ENCODE results near the gene PECR.

The PECR gene

DNA sequence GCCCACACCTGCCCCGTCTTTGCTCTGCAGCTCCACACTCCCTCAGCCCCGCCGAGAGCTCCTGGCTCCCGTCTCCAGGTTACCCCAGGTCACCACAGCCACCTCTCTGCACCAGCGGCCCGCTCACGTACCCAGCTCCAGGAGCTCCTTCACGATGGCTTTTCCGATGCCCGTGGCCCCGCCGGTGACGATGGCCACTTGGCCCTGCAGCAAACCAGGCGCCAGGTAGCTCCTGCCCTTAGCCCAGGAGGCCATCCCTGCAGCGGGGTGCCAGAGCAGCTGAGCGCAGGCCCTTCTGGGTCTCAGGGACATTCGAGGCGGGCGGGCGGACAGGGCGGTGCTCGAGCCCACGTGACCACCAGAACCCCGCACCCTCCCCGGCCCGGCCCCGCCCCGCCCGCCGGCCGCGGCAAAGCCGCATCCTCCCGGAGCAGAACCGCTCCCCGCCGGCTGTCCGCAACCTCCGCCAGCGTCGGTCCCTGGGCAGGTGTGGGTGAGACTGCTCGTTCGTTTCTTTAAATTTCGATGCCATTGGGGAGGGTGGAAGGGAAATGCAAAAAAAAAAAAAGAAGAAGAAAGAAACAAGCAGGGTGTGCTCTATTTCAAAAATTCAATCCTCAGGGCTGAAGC lies at the start of gene PECR, which contains the start of gene TMEM169:
Gene PECR, minus strand, starts transcription at position 323 of the 630 bp plus-strand sequence. Its CDS starts 68 bp downstream, at position 255.
Gene TMEM169, plus strand, starts transcription at position 433 of the 630 bp plus-strand sequence. CDS start 14,045 bp downstream, outside the sequence.
- DNase-seq (ENCODE audit: low read depth) = peak; percentile 85
- Histone ChIP-seq H3K9ac (ENCODE audit: low read length) (peak within 1 kb of the TSS; percentile 95), H3K9me3 (ENCODE audit: control insufficient read depth, low read length) (no peaks in the 10 kb centered on the region), H3K36me3 (ENCODE audit: control insufficient read depth, insufficient read depth, low read length, severe bottlenecking) (no peaks in the 10 kb centered on the region), H3K4me3 (ENCODE audit: low read length) (peak within 1 kb of the TSS; percentile 93), H3K4me1 (ENCODE audit: control insufficient read depth, insufficient read depth, low read length) (peaks cover 18% of the 10 kb centered on the region), H3K27me3 (replicated peaks; ENCODE audit: control insufficient read depth, insufficient read depth, low read length) (no peaks in the 10 kb centered on the region)

DNA sequence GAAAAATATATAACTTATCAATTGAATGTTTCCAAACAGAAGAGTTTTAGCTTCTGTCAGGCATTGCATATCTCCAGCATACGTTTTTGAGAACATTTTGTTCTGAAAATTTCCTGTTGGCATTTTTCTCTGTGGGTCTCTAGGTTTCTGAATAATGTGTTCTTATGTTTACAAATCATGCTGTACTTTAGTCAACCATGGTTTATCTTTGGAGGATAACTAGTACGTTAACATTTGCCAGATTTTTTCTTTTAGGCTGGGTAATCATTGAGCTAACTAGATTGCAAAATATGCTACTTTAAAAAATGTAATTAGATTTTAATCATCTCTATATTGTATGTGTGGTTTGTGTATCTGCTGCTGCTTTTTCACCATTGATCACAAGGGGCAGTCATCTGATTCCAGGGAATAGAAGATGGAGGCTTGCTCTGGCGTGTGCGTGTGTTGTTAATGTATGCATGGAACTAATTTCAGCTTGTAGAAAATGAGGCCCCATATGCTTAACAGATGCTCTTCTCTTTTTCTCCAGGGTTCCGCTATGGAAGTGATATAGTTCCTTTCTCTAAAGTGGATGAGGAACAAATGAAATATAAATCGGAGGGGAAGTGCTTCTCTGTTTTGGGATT lies 48.9 kb upstream of the PECR start:
- Histone ChIP-seq H3K36me3 (ENCODE audit: control insufficient read depth, insufficient read depth, low read length, severe bottlenecking) (peaks cover 90% of the 10 kb centered on the region), H3K4me3 (ENCODE audit: low read length) (peak overlapping the region; percentile 59), H3K9ac (ENCODE audit: low read length) (peak overlapping the region; percentile 21), H3K9me3 (ENCODE audit: control insufficient read depth, low read length) (no peaks in the 10 kb centered on the region), H3K27me3 (replicated peaks; ENCODE audit: control insufficient read depth, insufficient read depth, low read length) (no peaks in the 10 kb centered on the region), H3K4me1 (ENCODE audit: control insufficient read depth, insufficient read depth, low read length) (peaks cover 48% of the 10 kb centered on the region)
- DNase-seq (ENCODE audit: low read depth) = peak; percentile 56

DNA sequence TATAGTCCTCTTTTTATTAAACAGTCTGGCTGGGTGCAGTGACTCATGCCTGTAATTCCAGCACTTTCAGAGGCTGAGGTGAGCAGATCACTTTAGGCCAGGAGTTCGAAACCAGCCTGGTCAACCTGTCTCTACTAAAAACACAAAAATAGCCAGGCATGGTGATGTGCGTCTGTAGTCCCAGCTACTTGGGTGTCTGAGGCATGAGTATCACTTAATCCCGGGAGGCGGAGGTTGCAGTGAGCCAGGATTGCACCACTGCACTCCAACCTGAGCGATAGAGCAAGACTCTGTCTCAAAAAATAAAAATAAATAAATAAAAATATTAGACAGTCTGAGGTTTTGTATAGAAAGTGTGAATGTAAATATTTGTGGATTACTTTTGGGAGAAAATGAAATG lies 45.3 kb upstream of the PECR start:
- Histone ChIP-seq H3K4me3 (ENCODE audit: low read length) (no peak overlapping the region), H3K36me3 (ENCODE audit: control insufficient read depth, insufficient read depth, low read length, severe bottlenecking) (peaks cover 91% of the 10 kb centered on the region), H3K4me1 (ENCODE audit: control insufficient read depth, insufficient read depth, low read length) (peaks cover 29% of the 10 kb centered on the region), H3K27me3 (replicated peaks; ENCODE audit: control insufficient read depth, insufficient read depth, low read length) (no peaks in the 10 kb centered on the region), H3K9me3 (ENCODE audit: control insufficient read depth, low read length) (no peaks in the 10 kb centered on the region), H3K9ac (ENCODE audit: low read length) (no peak overlapping the region)
- no peak for DNase-seq (ENCODE audit: low read depth)

DNA sequence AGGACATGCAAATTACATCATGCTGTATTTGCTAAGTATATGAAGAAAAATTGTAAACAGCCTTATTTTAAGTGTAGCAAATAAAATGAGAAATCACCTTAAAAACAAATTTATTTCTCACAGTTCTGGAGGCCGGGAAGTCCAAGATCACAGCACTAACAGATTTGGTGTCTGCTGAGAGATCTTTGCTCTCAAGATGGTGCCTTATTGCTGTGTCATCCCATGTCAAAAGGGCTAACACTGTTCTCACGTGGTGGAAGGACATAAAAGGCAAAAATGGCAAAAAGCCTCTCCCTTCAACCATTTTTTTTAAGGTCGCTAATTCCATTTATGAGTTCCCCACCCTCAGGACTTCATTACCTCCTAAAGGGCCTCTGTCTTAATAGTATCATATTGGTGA lies 39.6 kb upstream of the PECR start:
- Histone ChIP-seq H3K27me3 (replicated peaks; ENCODE audit: control insufficient read depth, insufficient read depth, low read length) (no peaks in the 10 kb centered on the region), H3K9ac (ENCODE audit: low read length) (no peak overlapping the region), H3K4me1 (ENCODE audit: control insufficient read depth, insufficient read depth, low read length) (peaks cover 32% of the 10 kb centered on the region), H3K4me3 (ENCODE audit: low read length) (no peak overlapping the region), H3K36me3 (ENCODE audit: control insufficient read depth, insufficient read depth, low read length, severe bottlenecking) (peaks cover 94% of the 10 kb centered on the region), H3K9me3 (ENCODE audit: control insufficient read depth, low read length) (no peaks in the 10 kb centered on the region)
- DNase-seq (ENCODE audit: low read depth) = no peak

DNA sequence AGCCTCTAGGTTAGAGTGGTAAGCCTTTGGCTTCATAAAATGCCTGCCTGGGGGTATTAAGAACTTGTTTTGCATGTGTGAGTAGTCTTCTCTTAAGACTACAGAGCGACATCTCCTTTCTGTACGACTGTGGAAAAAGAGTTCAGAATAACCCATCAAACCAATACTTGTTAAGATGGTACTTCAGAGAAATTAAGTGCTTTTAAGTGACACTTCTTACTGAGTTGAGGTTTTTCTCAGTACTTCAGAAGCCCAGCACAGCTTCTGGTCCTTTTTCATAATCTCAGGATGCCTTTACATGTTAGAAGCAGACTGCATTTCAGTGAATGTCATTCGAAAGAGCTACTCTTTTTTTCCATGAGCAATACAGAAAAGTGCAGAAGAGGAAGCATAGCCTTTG lies 38.4 kb upstream of the PECR start:
- peak overlapping the region; percentile 37 for H3K9ac ChIP-seq (ENCODE audit: low read length)
- no peak for DNase-seq (ENCODE audit: low read depth)

DNA sequence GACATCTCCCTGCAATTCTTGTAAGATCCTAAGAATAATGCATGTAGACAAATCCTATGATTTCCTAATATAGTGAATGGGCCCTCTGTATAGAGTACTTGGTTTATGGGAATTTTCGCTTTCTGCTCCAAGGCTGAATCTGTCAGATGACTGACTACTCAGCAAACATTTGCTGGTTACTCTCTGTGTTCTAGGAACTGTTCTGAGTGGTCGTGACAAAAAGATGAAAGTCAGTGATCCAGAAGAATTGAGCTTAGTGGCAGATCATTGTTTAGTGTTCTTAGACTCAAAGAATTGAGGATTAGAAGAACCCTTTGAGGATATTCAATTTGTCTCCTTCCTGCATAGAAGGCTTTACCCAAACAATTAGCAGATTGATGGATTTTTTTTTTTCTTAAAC lies 37.5 kb upstream of the PECR start:
- Histone ChIP-seq H3K9ac (ENCODE audit: low read length) (peak overlapping the region; percentile 37), H3K4me3 (ENCODE audit: low read length) (no peak overlapping the region), H3K4me1 (ENCODE audit: control insufficient read depth, insufficient read depth, low read length) (peaks cover 44% of the 10 kb centered on the region), H3K9me3 (ENCODE audit: control insufficient read depth, low read length) (no peaks in the 10 kb centered on the region), H3K36me3 (ENCODE audit: control insufficient read depth, insufficient read depth, low read length, severe bottlenecking) (peaks cover 78% of the 10 kb centered on the region), H3K27me3 (replicated peaks; ENCODE audit: control insufficient read depth, insufficient read depth, low read length) (no peaks in the 10 kb centered on the region)
- no peak for DNase-seq (ENCODE audit: low read depth)

More for the DNA sequence above, 38.4 kb upstream of the PECR start:
- peaks cover 83% of the 10 kb centered on the region for H3K36me3 ChIP-seq (ENCODE audit: control insufficient read depth, insufficient read depth, low read length, severe bottlenecking)
- H3K9me3 ChIP-seq (ENCODE audit: control insufficient read depth, low read length) = no peaks in the 10 kb centered on the region
- peaks cover 40% of the 10 kb centered on the region for H3K4me1 ChIP-seq (ENCODE audit: control insufficient read depth, insufficient read depth, low read length)
- no peak overlapping the region for H3K4me3 ChIP-seq (ENCODE audit: low read length)
- no peaks in the 10 kb centered on the region for H3K27me3 ChIP-seq (replicated peaks; ENCODE audit: control insufficient read depth, insufficient read depth, low read length)

DNA sequence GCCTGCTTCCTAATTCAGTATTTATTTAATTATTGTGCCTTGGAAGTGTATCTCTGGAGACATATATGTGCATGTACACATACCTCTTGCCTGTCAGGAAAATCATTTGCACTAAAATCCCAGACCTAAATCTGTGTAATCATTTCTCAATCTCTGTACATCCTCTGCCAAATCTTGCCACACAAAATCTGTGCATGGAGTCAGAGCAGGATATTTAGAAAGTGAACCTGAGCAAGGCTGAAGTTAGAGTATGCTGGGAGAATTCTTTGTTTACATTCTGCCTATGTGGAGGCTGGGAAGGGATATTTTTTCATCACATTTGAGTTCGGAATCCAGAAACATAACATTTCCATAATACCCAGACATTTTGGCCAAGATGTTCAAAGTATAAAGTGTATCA lies 36.9 kb upstream of the PECR start:
- H3K4me1 ChIP-seq (ENCODE audit: control insufficient read depth, insufficient read depth, low read length) = peaks cover 46% of the 10 kb centered on the region
- no peaks in the 10 kb centered on the region for H3K9me3 ChIP-seq (ENCODE audit: control insufficient read depth, low read length)
- peak; percentile 49 for DNase-seq (ENCODE audit: low read depth)
- H3K27me3 ChIP-seq (replicated peaks; ENCODE audit: control insufficient read depth, insufficient read depth, low read length) = no peaks in the 10 kb centered on the region
- H3K9ac ChIP-seq (ENCODE audit: low read length) = peak overlapping the region; percentile 37
- peak overlapping the region; percentile 11 for H3K4me3 ChIP-seq (ENCODE audit: low read length)
- H3K36me3 ChIP-seq (ENCODE audit: control insufficient read depth, insufficient read depth, low read length, severe bottlenecking) = peaks cover 78% of the 10 kb centered on the region

DNA sequence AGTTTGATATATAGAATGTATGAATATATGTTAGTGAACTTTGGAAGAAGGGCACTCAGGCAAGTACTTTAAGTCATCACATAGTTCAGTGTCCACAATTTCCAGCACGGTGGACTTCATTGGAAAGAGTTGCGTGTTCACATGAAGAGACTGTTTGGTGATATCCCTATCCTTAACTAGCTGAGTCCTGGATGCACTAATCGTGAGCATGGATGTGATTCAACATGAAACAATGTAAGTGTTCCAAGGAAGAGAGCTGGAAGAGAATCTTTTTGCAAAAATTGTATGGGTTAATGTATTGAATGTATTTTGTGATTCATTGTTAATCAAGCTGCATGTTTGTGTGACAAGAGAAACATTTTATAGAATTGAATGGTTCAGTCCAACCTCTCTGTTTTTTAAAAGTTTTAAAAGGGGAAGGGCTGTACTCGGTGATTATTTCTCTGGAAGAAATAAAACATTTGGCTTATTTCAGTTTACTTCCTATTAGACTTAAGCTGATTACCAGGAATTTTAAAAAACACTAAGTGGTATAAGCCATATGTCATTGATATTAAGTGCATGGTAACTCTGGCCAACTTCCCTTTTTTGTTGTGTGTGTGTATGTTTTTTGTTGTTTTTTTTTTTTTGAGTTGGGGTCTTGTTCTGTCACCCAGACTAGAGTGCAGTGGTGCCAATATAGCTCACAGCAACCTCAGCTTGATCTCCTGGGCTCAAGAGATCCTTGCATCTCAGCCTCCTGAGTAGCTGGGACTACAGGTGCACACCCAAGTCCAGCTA lies 36.1 kb upstream of the PECR start:
- Histone ChIP-seq H3K4me1 (ENCODE audit: control insufficient read depth, insufficient read depth, low read length) (peaks cover 46% of the 10 kb centered on the region), H3K4me3 (ENCODE audit: low read length) (no peak overlapping the region), H3K9ac (ENCODE audit: low read length) (peak overlapping the region; percentile 7), H3K9me3 (ENCODE audit: control insufficient read depth, low read length) (no peaks in the 10 kb centered on the region), H3K27me3 (replicated peaks; ENCODE audit: control insufficient read depth, insufficient read depth, low read length) (no peaks in the 10 kb centered on the region), H3K36me3 (ENCODE audit: control insufficient read depth, insufficient read depth, low read length, severe bottlenecking) (peaks cover 78% of the 10 kb centered on the region)
- DNase-seq (ENCODE audit: low read depth) = no peak

DNA sequence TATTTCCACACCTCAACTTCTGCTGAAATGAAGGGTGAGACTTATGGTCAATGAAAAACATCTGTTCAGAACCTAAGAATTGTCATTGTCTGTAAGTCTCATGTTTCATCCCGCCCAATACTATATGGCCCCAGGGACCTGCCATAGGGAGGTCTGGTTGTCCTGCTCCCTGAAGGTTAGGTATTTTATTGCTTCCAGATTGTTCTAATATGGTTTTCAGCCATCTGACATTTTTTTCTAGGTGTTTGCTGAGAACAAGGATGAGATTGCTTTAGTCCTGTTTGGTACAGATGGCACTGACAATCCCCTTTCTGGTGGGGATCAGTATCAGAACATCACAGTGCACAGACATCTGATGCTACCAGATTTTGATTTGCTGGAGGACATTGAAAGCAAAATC lies 34.8 kb upstream of the PECR start:
- Histone ChIP-seq H3K27me3 (replicated peaks; ENCODE audit: control insufficient read depth, insufficient read depth, low read length) (no peaks in the 10 kb centered on the region), H3K9ac (ENCODE audit: low read length) (no peak overlapping the region), H3K36me3 (ENCODE audit: control insufficient read depth, insufficient read depth, low read length, severe bottlenecking) (peaks cover 78% of the 10 kb centered on the region), H3K9me3 (ENCODE audit: control insufficient read depth, low read length) (no peaks in the 10 kb centered on the region), H3K4me3 (ENCODE audit: low read length) (no peak overlapping the region), H3K4me1 (ENCODE audit: control insufficient read depth, insufficient read depth, low read length) (peaks cover 54% of the 10 kb centered on the region)
- DNase-seq (ENCODE audit: low read depth) = peak; percentile 34

DNA sequence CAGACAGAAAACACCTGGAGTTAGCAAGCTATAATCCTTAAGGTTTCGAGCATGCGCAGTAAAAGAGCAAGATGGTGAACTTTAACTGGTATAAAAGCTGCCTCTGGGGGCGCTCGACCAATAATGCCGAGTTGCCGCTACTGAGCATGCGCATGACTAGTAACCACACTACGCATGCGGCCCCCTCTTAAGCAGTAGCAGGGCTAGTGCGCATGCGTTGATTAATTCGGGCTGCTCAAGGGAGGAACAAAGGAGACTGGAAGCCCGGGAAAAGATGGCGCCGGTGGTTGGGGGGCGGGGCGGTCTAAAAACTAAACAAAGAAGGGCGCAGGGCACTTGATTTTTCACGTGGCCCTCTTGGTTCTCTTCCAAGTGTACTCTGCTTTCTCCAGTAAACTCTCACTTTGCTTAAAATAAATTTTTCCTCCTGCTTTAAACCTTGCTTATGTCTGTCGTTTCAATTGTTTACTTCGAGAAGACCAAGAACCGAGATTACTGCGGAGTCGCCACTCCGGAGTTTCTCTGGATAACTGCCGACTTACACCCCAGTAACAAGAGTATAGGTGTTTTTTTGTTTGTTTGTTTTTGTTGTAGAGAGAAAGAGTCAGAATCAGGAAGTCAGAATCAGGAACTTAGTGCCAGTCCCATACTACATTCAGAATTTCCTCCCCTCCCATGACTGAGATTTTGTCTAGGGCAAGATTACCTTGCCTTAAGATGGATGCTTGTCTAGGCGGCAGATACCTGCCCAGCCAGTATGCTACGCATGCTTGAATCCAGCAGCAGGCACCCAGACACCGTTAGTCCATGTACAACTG lies 33.3 kb upstream of the PECR start:
- Histone ChIP-seq H3K27me3 (replicated peaks; ENCODE audit: control insufficient read depth, insufficient read depth, low read length) (no peaks in the 10 kb centered on the region), H3K9ac (ENCODE audit: low read length) (peak overlapping the region; percentile 89), H3K36me3 (ENCODE audit: control insufficient read depth, insufficient read depth, low read length, severe bottlenecking) (peaks cover 72% of the 10 kb centered on the region), H3K9me3 (ENCODE audit: control insufficient read depth, low read length) (no peaks in the 10 kb centered on the region), H3K4me1 (ENCODE audit: control insufficient read depth, insufficient read depth, low read length) (peaks cover 62% of the 10 kb centered on the region), H3K4me3 (ENCODE audit: low read length) (peak overlapping the region; percentile 84)
- peak; percentile 100 for DNase-seq (ENCODE audit: low read depth)

DNA sequence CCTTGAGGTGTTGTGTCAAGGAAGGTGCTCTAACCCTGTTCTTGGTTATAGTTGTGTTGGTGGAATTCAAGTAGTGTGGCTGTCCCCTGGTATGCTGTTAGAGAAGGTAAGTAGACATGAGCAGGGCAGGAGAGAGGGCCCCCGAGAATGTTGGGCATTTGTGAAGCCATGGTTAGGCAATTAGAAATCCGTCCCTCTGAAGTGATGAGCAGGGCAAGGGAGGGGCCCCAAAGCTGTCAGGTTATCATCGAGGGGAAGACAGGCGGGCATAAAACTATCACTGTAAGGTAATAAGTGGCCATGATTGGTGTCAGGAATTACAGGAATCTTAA lies 32.7 kb upstream of the PECR start:
- H3K9me3 ChIP-seq (ENCODE audit: control insufficient read depth, low read length) = no peaks in the 10 kb centered on the region
- peaks cover 57% of the 10 kb centered on the region for H3K4me1 ChIP-seq (ENCODE audit: control insufficient read depth, insufficient read depth, low read length)

More for the DNA sequence above, 32.7 kb upstream of the PECR start:
- Histone ChIP-seq H3K9ac (ENCODE audit: low read length) (peak overlapping the region; percentile 18), H3K36me3 (ENCODE audit: control insufficient read depth, insufficient read depth, low read length, severe bottlenecking) (peaks cover 66% of the 10 kb centered on the region), H3K27me3 (replicated peaks; ENCODE audit: control insufficient read depth, insufficient read depth, low read length) (no peaks in the 10 kb centered on the region), H3K4me3 (ENCODE audit: low read length) (no peak overlapping the region)
- no peak for DNase-seq (ENCODE audit: low read depth)
